HL-60 (cell line): ENCODE results near the gene C11orf91.

ENCODE experiments used
- DNase-seq, 2 experiments: peaks; one replicate each; pipeline ENCODE4 v3.0.0-alpha.2; 2010 to 2020; ENCODE audit warnings: low read depth in 1 of 2, low spot score in 1 of 2
- H3K27ac ChIP-seq: fragments of 250-450 bp; sonication (Bioruptor Pico); replicated peaks from 2 replicates; pipeline ENCODE4 v1.5.1; 2020; ENCODE audit warnings: mild to moderate bottlenecking, moderate library complexity
- H3K27me3 ChIP-seq: fragments of 250-450 bp; sonication (Bioruptor Pico); 2 replicates; pipeline ENCODE4 v1.5.1; 2021; ENCODE audit warnings: mild to moderate bottlenecking, moderate library complexity; ENCODE audit not compliant: insufficient read depth, poor library complexity, severe bottlenecking
- H3K4me3 ChIP-seq: replicated peaks from 2 replicates; pipeline ENCODE4 v1.5.1; 2011; ENCODE audit warnings: mild to moderate bottlenecking, control low read depth, low read length; ENCODE audit not compliant: insufficient read depth
- GABPA ChIP-seq: IDR thresholded peaks from 2 replicates; pipeline ENCODE4 v1.6.1; 2012; ENCODE audit warnings: low read depth
- POLR2AphosphoS5 ChIP-seq: IDR thresholded peaks from 2 replicates; pipeline ENCODE4 v1.6.1; 2012; ENCODE audit warnings: low read depth
- SPI1 ChIP-seq: IDR thresholded peaks from 2 replicates; pipeline ENCODE4 v1.6.1; 2012; ENCODE audit warnings: low read depth, mild to moderate bottlenecking, borderline replicate concordance
- TF ChIP-seq, protein P1 (sequence below): IDR thresholded peaks from 2 replicates; pipeline ENCODE4 v1.6.1; 2012; ENCODE audit warnings: low read depth; ENCODE audit not compliant: insufficient replicate concordance
- TF ChIP-seq, protein P2 (sequence below): IDR thresholded peaks from one replicate; pipeline ENCODE4 v1.5.1; 2011; ENCODE audit warnings: low read length, control low read depth, inconsistent platforms; ENCODE audit not compliant: insufficient read depth

The C11orf91 gene

DNA sequence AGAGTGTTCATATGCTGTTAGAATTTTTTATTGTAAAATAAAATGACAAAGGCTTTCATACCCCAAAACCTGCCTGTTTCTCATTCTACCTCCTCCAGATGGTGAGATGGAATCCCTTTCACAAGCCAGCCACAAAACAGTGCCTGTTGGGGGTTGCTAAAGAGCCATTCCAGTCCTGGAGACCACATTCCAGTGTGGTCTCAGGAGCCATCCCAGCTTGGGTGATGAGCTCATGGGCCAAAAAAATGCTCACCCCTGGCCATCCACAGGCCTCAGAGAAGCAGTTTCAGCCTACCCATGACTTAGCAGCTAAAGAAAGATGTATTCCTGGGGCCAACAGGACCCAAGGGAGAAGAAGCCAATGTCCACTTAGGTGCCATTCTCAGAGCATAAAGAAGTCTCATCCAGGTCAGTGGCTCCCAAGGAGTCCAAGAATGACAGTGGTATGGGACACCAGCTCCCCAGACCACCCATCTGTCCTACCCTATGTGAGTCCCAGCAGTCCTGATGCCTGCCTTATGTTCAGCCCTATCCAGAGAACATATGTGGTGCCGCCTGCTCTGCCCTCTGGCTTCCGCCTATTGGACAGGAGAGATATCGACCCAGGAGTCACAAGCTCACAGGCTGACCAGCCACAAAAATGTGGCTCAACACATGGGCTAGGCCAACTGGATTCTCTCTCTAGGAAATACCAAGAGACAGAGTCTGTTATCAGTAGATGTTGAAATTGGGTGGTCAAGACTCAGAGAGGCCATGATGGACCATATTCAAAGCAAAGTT is 26.4 kb downstream of the C11orf91 start:
- DNase-seq, result no peak
- Histone ChIP-seq H3K27me3 (no peaks in the 10 kb centered on the region), H3K27ac (no peak overlapping the region), H3K4me3 (no peak overlapping the region)
- TF ChIP-seq, protein P1, sequence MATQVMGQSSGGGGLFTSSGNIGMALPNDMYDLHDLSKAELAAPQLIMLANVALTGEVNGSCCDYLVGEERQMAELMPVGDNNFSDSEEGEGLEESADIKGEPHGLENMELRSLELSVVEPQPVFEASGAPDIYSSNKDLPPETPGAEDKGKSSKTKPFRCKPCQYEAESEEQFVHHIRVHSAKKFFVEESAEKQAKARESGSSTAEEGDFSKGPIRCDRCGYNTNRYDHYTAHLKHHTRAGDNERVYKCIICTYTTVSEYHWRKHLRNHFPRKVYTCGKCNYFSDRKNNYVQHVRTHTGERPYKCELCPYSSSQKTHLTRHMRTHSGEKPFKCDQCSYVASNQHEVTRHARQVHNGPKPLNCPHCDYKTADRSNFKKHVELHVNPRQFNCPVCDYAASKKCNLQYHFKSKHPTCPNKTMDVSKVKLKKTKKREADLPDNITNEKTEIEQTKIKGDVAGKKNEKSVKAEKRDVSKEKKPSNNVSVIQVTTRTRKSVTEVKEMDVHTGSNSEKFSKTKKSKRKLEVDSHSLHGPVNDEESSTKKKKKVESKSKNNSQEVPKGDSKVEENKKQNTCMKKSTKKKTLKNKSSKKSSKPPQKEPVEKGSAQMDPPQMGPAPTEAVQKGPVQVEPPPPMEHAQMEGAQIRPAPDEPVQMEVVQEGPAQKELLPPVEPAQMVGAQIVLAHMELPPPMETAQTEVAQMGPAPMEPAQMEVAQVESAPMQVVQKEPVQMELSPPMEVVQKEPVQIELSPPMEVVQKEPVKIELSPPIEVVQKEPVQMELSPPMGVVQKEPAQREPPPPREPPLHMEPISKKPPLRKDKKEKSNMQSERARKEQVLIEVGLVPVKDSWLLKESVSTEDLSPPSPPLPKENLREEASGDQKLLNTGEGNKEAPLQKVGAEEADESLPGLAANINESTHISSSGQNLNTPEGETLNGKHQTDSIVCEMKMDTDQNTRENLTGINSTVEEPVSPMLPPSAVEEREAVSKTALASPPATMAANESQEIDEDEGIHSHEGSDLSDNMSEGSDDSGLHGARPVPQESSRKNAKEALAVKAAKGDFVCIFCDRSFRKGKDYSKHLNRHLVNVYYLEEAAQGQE, result no peak
- TF ChIP-seq, protein P2, sequence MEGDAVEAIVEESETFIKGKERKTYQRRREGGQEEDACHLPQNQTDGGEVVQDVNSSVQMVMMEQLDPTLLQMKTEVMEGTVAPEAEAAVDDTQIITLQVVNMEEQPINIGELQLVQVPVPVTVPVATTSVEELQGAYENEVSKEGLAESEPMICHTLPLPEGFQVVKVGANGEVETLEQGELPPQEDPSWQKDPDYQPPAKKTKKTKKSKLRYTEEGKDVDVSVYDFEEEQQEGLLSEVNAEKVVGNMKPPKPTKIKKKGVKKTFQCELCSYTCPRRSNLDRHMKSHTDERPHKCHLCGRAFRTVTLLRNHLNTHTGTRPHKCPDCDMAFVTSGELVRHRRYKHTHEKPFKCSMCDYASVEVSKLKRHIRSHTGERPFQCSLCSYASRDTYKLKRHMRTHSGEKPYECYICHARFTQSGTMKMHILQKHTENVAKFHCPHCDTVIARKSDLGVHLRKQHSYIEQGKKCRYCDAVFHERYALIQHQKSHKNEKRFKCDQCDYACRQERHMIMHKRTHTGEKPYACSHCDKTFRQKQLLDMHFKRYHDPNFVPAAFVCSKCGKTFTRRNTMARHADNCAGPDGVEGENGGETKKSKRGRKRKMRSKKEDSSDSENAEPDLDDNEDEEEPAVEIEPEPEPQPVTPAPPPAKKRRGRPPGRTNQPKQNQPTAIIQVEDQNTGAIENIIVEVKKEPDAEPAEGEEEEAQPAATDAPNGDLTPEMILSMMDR, result no peak
- TF ChIP-seq GABPA, result no peak
- TF ChIP-seq POLR2AphosphoS5, result no peak
- no peak for TF ChIP-seq SPI1

DNA sequence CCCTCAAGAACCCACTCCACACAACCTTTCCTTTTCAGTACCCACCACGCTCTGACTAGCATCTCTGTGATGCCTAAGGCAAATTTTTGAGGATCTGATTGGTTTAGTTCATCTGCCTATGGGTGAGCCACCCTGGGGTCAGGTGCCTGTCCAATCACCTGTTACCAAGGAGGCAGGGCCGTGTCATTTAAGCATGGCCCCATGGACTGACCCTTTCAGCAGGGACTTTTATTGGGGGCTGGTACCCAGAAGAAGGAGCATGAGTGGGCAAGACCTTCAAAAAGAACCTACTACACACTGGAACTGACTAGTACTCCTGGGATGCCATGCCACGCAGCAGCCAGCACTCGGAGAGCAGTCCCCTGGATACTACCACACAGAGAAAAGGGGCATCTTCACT is 28.4 kb downstream of the C11orf91 start:
- Histone ChIP-seq H3K4me3 (no peak overlapping the region), H3K27ac (no peak overlapping the region), H3K27me3 (no peaks in the 10 kb centered on the region)
- DNase-seq, result no peak
- TF ChIP-seq, protein P2, result no peak
- TF ChIP-seq POLR2AphosphoS5 (no peak), GABPA (no peak), SPI1 (no peak)
- TF ChIP-seq, protein P1, result no peak

DNA sequence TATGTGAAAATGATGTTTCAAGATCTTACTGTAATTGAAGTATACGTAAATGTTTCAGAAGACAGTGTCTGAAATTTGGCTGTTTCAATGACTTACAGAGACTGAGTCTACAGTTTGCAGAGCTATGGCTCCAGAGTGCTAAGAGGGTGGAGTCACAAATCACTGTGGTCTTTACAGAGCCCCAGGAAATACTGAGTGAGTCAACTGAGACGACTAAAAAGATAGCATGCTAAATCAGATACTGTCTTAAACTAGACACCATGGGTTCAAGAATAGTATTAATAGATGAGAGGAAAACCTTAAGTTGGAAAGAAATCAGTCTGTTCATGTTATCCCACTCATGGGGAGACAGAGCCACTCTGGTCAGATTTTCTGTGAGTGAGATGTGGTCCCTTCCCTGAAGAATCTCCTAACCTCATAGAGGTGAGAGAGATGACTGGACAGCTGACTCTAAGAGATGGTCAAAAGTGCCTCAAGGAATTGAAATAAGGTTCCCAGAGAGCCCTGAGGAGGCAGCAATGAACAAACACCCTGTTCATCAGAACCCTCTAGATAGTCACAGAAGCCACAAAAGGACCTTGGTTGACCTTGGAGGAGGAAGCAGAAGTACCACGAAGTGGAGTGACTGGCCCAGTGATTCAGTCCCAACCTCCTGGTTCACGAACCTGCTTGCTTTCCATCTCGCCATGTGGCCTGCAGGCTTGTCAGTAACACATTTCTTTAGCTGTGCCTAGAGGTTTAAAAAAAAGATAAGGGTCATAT is 30.2 kb downstream of the C11orf91 start:
- TF ChIP-seq, protein P2, result no peak
- no peak for TF ChIP-seq GABPA
- no peak for TF ChIP-seq SPI1
- TF ChIP-seq, protein P1, result no peak
- no peak for TF ChIP-seq POLR2AphosphoS5
- no peak overlapping the region for H3K4me3 ChIP-seq
- H3K27me3 ChIP-seq, result no peaks in the 10 kb centered on the region
- H3K27ac ChIP-seq, result no peak overlapping the region
- DNase-seq, result no peak
